ENCODE data around the gene ATP5F1E.

DNA sequence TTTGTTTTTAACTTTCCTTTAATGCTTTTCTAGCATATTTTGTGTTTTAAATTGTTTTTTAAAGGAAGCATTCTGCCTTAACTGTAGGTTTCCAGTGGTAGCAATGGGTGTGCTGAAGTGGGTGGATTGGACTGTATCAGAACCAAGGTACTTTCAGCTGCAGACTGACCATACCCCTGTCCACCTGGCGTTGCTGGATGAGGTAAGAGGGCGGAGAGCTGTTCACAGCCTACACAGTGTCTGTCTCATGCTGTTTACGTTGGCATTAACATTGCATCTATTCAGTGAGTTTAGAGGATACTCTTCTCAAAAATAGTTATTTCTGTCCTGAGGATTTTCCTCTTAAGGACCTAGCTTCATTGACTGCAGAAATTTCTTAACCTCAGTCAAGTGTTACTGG lies 39.2 kb downstream of the ATP5F1E start:
- TF ChIP-seq POLR2A (IDR thresholded peaks at IDR 0.05), result no peak
- TF ChIP-seq, protein P1, sequence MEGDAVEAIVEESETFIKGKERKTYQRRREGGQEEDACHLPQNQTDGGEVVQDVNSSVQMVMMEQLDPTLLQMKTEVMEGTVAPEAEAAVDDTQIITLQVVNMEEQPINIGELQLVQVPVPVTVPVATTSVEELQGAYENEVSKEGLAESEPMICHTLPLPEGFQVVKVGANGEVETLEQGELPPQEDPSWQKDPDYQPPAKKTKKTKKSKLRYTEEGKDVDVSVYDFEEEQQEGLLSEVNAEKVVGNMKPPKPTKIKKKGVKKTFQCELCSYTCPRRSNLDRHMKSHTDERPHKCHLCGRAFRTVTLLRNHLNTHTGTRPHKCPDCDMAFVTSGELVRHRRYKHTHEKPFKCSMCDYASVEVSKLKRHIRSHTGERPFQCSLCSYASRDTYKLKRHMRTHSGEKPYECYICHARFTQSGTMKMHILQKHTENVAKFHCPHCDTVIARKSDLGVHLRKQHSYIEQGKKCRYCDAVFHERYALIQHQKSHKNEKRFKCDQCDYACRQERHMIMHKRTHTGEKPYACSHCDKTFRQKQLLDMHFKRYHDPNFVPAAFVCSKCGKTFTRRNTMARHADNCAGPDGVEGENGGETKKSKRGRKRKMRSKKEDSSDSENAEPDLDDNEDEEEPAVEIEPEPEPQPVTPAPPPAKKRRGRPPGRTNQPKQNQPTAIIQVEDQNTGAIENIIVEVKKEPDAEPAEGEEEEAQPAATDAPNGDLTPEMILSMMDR (IDR thresholded peaks at IDR 0.05), result no peak

All from lower leg skin (tissue), 3 donors.